Ishikawa (cell line): ENCODE results near the gene FUS.

Experiments used
- CEBPB ChIP-seq: IDR thresholded peaks from 2 replicates; pipeline ENCODE4 v1.6.1; 2012
- TAF1 ChIP-seq: IDR thresholded peaks from 2 replicates; pipeline ENCODE4 v1.6.1; 2012; ENCODE audit warnings: low read depth, mild to moderate bottlenecking

- no peak for TF ChIP-seq CEBPB
- TF ChIP-seq TAF1 = no peak
Measured at GRCh38 chr16:31130336-31130891, 49.5 kb upstream of the FUS start.
